ENCODE measurements around the gene UQCC5.

UQCC5 gene

GRCh38 chr3:52574056-52574965 lies 37.9 kb downstream of the UQCC5 start:
- TF ChIP-seq SUZ12 (IDR thresholded peaks at IDR 0.05) (no peak), CTBP1 (IDR thresholded peaks at IDR 0.05; ENCODE audit: borderline replicate concordance) (no peak), FOXM1 (IDR thresholded peaks at IDR 0.05; ENCODE audit: borderline replicate concordance) (no peak), TARDBP (IDR thresholded peaks at IDR 0.05) (no peak), SP1 (IDR thresholded peaks at IDR 0.05) (no peak)
- DNase-seq (ENCODE audit: extremely low spot score), result no peak
- POLR2A ChIA-PET, result no interaction called here
- CTCF ChIA-PET, result no interaction called here
